ENCODE measurements around the gene GPR155. TPM values are rescaled to one million over a fixed set of nuclear protein-coding genes. Genes with fewer than 3 reads are reported as not detected.

Gene GPR155
- total and polyA plus RNA-seq, 4 experiments from 2014 or later, result 7.5 to 20.4 (median 14.4) TPM

DNA sequence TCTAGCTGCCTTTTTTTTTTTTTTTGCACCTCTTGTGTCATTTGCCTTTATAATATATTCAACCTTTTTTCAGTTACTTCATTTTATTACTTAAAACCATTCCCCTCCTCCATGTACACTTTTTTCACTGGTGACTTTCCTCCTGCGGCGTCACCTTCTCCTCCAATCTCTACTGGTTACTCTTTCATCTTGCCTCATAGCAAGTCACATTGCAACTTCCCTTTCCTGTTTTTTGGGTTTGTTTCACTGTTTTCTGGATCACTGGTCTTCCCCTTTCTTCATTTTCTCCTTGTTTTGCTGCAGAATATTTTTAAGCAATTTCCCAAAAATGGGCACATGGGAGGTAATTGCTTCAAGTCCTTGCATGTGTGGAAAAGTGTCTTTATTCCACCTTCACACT, 37.7 kb upstream of the GPR155 start:
- ChIA-PET POLR2A (ENCODE audit: partially characterized antibody) (no interaction called here), CTCF (ENCODE audit: partially characterized antibody) (interaction anchor here (10.2 kb wide), 1 partner anchor 63 kb away, joined by 169 read pairs; no protein-coding TSS in a partner anchor)
- Histone ChIP-seq H3K4me3 (ENCODE audit: low read length in 2 of 2) (no peak overlapping the region), H3K27me3 (ENCODE audit: insufficient read depth, low read length) (no peaks in the 10 kb centered on the region), H3K36me3 (ENCODE audit: insufficient read depth, low read length) (no peaks in the 10 kb centered on the region), H3K9me3 (ENCODE audit: control insufficient read depth in 1 of 2, low read length in 2 of 2) (no peaks in the 10 kb centered on the region), H3K27ac (ENCODE audit: low read depth, low read length) (no peak overlapping the region), H3K4me1 (ENCODE audit: insufficient read depth, low read length) (no peaks in the 10 kb centered on the region)
- peaks cover 0 to 1% of the 10 kb centered on the region in 2 donors for H3K27me3 Mint-ChIP-seq
- intact Hi-C loops (cut with micrococcal nuclease), result no loop called here
- peaks cover 5 to 9% (median 7%) of the 10 kb centered on the region in 4 donors for H3K4me1 Mint-ChIP-seq
- DNase-seq, result no peak
- peak overlapping the region in 1 of 7 donors; percentile 45 for H3K27ac Mint-ChIP-seq
- peak overlapping the region in 1 of 8 donors; percentile 51 for H3K4me3 Mint-ChIP-seq
- H3K9me3 Mint-ChIP-seq, result peaks cover 0 to 7% (median 1%) of the 10 kb centered on the region in 8 donors
- peaks cover 8 to 30% of the 10 kb centered on the region in 2 donors for H3K36me3 Mint-ChIP-seq

DNA sequence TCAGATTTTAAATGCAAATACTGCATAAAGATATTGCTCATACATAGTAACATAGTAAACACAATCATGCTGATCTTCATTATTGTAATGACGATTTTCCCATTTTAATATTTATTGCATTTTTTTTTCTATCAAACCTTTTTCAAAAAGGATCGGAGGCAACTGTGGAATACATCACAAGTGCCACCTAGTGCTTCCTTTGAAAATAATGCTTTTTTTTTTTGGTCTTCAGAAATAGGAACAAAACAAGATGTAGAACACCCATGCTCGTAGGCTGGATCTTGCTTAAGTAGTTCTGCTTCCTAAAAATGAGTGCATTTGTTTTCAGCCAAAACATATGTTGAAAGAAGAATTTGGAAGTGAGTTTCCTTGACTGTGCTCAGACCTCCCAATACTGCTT, 35.7 kb upstream of the GPR155 start:
- intact Hi-C loops (cut with micrococcal nuclease), result loop anchor here (1.0 to 2.0 kb wide), 2 partner anchors 36 to 60 kb away; partner anchors contain the start of gene GPR155
- Histone ChIP-seq H3K9me3 (ENCODE audit: control insufficient read depth in 1 of 2, low read length in 2 of 2) (no peaks in the 10 kb centered on the region), H3K27me3 (ENCODE audit: insufficient read depth, low read length) (no peaks in the 10 kb centered on the region), H3K36me3 (ENCODE audit: insufficient read depth, low read length) (no peaks in the 10 kb centered on the region), H3K4me3 (ENCODE audit: low read length in 2 of 2) (no peak overlapping the region), H3K27ac (ENCODE audit: low read depth, low read length) (no peak overlapping the region), H3K4me1 (ENCODE audit: insufficient read depth, low read length) (no peaks in the 10 kb centered on the region)
- peak in 2 of 5 donors; percentile 7 to 13 for DNase-seq
- POLR2A ChIA-PET (ENCODE audit: partially characterized antibody), result interaction anchor here (1.0 to 2.1 kb wide), 3 partner anchors 29 to 63 kb away, joined by 3 to 7 read pairs (median 6); partner anchors contain the start of gene GPR155
- peaks cover 0 to under 1% (median 0%) of the 10 kb centered on the region in 8 donors for H3K9me3 Mint-ChIP-seq
- no peak overlapping the region for H3K4me3 Mint-ChIP-seq
- peaks cover 0 to 2% of the 10 kb centered on the region in 2 donors for H3K27me3 Mint-ChIP-seq
- peaks cover 4 to 14% of the 10 kb centered on the region in 2 donors for H3K36me3 Mint-ChIP-seq
- CTCF ChIA-PET (ENCODE audit: partially characterized antibody), result interaction anchor here (0.7 to 10.2 kb wide), 13 partner anchors 9 to 172 kb away, joined by 3 to 169 read pairs (median 6); partner anchors contain the start of genes GPR155 and WIPF1
- H3K4me1 Mint-ChIP-seq, result peaks cover 5 to 9% (median 8%) of the 10 kb centered on the region in 4 donors
- no peak overlapping the region for H3K27ac Mint-ChIP-seq

DNA sequence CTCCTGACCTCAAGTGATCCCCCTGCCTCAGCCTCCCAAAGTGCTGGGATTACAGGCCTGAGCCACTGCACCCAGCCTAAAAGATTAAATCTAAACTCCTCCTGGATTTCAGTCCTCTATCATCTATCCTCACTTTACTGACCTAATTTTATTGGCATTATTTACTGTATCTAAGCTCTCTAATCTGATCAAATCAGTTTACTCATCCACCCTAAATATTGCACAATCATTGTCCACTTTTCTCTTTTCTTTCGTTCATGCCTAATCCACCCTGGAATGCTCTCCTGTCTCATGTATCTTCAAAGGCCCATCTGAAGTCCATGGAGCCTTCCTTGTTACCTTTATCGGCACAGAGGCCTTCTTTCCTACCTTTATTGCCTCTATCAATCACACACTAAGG, 31.6 kb upstream of the GPR155 start:
- intact Hi-C loops (cut with micrococcal nuclease), result no loop called here
- Mint-ChIP-seq H3K36me3 (no peaks in the 10 kb centered on the region), H3K4me1 (peaks cover 4 to 12% (median 9%) of the 10 kb centered on the region in 4 donors), H3K4me3 (no peak overlapping the region), H3K9me3 (no peaks in the 10 kb centered on the region), H3K27ac (peak overlapping the region in 3 of 7 donors; percentile 12 to 39 (median 15)), H3K27me3 (peaks cover 0 to 2% of the 10 kb centered on the region in 2 donors)
- peaks cover 3% of the 10 kb centered on the region for H3K4me1 ChIP-seq (ENCODE audit: insufficient read depth, low read length)
- ChIA-PET POLR2A (ENCODE audit: partially characterized antibody) (interaction anchor here (2.3 kb wide), 1 partner anchor 25 kb away, joined by 8 read pairs; no protein-coding TSS in a partner anchor), CTCF (ENCODE audit: partially characterized antibody) (interaction anchor here (5.4 to 10.2 kb wide), 2 partner anchors 33 to 57 kb away, joined by 44 to 169 read pairs; partner anchors contain the start of gene GPR155)
- H3K27me3 ChIP-seq (ENCODE audit: insufficient read depth, low read length), result no peaks in the 10 kb centered on the region
- no peak overlapping the region for H3K4me3 ChIP-seq (ENCODE audit: low read length in 2 of 2)
- no peak for DNase-seq
- no peaks in the 10 kb centered on the region for H3K9me3 ChIP-seq (ENCODE audit: control insufficient read depth in 1 of 2, low read length in 2 of 2)
- H3K27ac ChIP-seq (ENCODE audit: low read depth, low read length), result no peak overlapping the region
- no peaks in the 10 kb centered on the region for H3K36me3 ChIP-seq (ENCODE audit: insufficient read depth, low read length)

DNA sequence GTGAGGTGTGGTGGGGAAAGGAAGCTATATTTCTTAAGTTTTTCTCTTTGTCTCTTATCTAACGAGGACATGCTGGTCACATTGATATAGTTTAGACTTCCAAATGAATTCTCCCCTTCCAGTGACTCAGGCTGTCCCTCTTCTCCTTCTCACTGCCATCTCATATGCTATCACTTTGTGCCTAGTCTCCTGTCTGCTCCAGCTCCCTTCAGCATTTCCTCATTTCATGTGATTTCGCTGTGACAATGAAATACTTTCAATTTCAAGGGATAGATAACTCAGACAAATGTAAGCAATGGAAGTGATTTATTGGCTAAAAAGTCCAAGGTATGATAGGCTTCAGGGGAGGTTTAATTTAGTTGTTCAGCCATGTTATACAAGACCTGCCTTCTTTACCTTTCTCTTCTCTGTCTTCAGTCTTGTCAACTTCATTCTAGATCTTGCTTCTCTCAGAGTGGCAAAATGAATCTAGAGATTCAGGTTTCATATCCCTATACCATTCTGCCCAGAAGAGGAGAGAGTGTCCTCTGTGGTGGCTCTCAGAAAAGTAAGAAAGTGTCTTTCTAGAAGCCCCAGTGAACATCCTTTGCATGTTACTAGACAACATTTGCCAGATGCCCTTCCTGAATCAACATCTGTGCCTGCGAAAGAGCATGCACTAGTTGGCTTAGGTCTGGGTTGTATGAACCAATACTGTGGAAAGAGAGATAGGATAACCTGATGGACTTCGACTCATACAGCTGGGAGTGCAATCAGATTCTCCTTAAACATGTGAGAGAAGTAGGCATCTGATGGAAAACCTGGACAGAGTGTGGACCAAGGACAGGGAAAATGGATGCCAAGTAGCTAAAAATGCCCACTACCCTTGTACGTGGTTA, 29.9 kb upstream of the GPR155 start:
- H3K27me3 ChIP-seq (ENCODE audit: insufficient read depth, low read length), result no peaks in the 10 kb centered on the region
- DNase-seq, result no peak
- H3K4me1 Mint-ChIP-seq, result peaks cover 9 to 23% (median 22%) of the 10 kb centered on the region in 4 donors
- no peaks in the 10 kb centered on the region for H3K36me3 ChIP-seq (ENCODE audit: insufficient read depth, low read length)
- no peak overlapping the region for H3K4me3 ChIP-seq (ENCODE audit: low read length in 2 of 2)
- peaks cover 0 to 5% (median 1%) of the 10 kb centered on the region in 8 donors for H3K9me3 Mint-ChIP-seq
- peak overlapping the region in 2 of 7 donors; percentile 2 to 65 for H3K27ac Mint-ChIP-seq
- H3K9me3 ChIP-seq (ENCODE audit: control insufficient read depth in 1 of 2, low read length in 2 of 2), result no peaks in the 10 kb centered on the region
- H3K36me3 Mint-ChIP-seq, result peaks cover 0 to 2% of the 10 kb centered on the region in 2 donors
- peak overlapping the region in 1 of 8 donors; percentile 40 for H3K4me3 Mint-ChIP-seq
- ChIA-PET POLR2A (ENCODE audit: partially characterized antibody) (interaction anchor here (2.3 kb wide), 1 partner anchor 23 kb away, joined by 8 read pairs; no protein-coding TSS in a partner anchor), CTCF (ENCODE audit: partially characterized antibody) (interaction anchor here (10.2 kb wide), 1 partner anchor 55 kb away, joined by 169 read pairs; no protein-coding TSS in a partner anchor)
- peaks cover 0 to 2% of the 10 kb centered on the region in 2 donors for H3K27me3 Mint-ChIP-seq
- intact Hi-C loops (cut with micrococcal nuclease), result no loop called here
- peaks cover 12% of the 10 kb centered on the region for H3K4me1 ChIP-seq (ENCODE audit: insufficient read depth, low read length)
- H3K27ac ChIP-seq (ENCODE audit: low read depth, low read length), result no peak overlapping the region

DNA sequence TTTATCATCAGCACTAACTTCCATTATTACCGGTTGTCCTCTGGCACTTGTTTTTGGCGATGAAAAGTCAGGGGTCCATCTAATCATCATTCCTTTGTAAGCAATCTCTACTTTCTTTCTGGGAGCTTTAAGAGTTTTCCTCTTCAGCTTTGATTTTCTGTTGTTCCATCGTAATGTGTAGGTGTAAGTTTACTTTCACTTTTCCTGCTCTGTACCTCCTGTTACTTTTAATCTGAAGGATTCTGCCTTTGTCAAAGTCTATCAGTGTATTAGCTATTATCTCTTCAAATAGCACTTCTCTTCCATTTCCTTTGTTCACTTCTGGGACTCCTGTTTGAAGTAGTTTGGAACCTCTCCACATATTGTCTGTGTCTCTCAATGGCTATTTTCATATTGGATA, 25.5 kb upstream of the GPR155 start:
- intact Hi-C loops (cut with micrococcal nuclease), result no loop called here
- Mint-ChIP-seq H3K27ac (peak overlapping the region in 5 of 7 donors; percentile 3 to 76 (median 36)), H3K36me3 (peaks cover 5 to 14% of the 10 kb centered on the region in 2 donors), H3K27me3 (no peaks in the 10 kb centered on the region), H3K9me3 (peaks cover 0 to 31% (median 15%) of the 10 kb centered on the region in 8 donors), H3K4me3 (peak overlapping the region in 7 of 8 donors; percentile 36 to 78 (median 66)), H3K4me1 (peaks cover 10 to 26% (median 21%) of the 10 kb centered on the region in 4 donors)
- peaks cover 13% of the 10 kb centered on the region for H3K4me1 ChIP-seq (ENCODE audit: insufficient read depth, low read length)
- H3K27me3 ChIP-seq (ENCODE audit: insufficient read depth, low read length), result no peaks in the 10 kb centered on the region
- ChIA-PET CTCF (ENCODE audit: partially characterized antibody) (interaction anchor here (1.2 to 1.6 kb wide), 2 partner anchors 17 to 49 kb away, joined by 3 to 6 read pairs; no protein-coding TSS in a partner anchor), POLR2A (ENCODE audit: partially characterized antibody) (interaction anchor here (0.6 to 1.3 kb wide), 3 partner anchors 19 to 27 kb away, joined by 3 to 5 read pairs (median 4); no protein-coding TSS in a partner anchor)
- H3K4me3 ChIP-seq (ENCODE audit: low read length in 2 of 2), result no peak overlapping the region
- no peaks in the 10 kb centered on the region for H3K36me3 ChIP-seq (ENCODE audit: insufficient read depth, low read length)
- no peak overlapping the region for H3K27ac ChIP-seq (ENCODE audit: low read depth, low read length)
- DNase-seq, result no peak
- peaks cover 0 to 5% of the 10 kb centered on the region in 2 donors for H3K9me3 ChIP-seq (ENCODE audit: control insufficient read depth in 1 of 2, low read length in 2 of 2)

DNA sequence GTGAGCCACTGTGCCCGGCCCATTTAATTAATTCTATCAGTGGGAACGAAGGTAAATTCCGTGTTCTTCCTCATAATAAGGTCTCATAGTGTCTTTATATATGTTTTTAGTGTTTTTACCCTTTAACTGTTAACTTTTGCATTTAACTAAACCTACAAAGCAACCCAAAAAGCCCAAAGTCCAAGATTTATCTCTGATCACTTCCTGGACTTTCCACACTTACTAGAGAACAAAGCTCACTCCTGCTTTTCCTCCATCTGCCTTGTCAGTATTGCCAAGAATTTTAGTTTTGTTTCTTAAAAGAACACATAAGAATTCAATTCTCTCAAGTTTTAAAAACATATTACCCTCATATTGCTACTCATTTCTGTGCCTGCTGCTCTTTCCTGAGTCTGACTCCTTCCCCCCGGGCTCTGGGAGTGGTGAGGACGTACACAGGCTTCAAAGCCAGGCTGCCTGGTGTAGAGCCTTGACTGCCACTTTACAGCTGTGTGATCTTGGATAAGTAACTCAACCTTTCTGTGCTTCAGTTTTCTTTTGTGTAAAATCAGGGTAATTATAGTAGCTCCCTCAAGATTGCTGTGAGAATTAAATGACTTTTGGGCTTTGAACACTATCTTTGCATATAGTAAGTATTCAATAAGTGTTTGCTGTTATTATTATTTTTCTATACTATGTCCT, 24.9 kb upstream of the GPR155 start:
- Histone ChIP-seq H3K27ac (ENCODE audit: low read depth, low read length) (no peak overlapping the region), H3K4me1 (ENCODE audit: insufficient read depth, low read length) (peaks cover 13% of the 10 kb centered on the region), H3K4me3 (ENCODE audit: low read length in 2 of 2) (no peak overlapping the region), H3K36me3 (ENCODE audit: insufficient read depth, low read length) (no peaks in the 10 kb centered on the region), H3K9me3 (ENCODE audit: control insufficient read depth in 1 of 2, low read length in 2 of 2) (peaks cover 0 to 5% of the 10 kb centered on the region in 2 donors), H3K27me3 (ENCODE audit: insufficient read depth, low read length) (no peaks in the 10 kb centered on the region)
- ChIA-PET CTCF (ENCODE audit: partially characterized antibody) (interaction anchor here (1.1 to 1.6 kb wide), 3 partner anchors 17 to 50 kb away, joined by 3 to 6 read pairs (median 3); no protein-coding TSS in a partner anchor), POLR2A (ENCODE audit: partially characterized antibody) (interaction anchor here (1.2 to 1.3 kb wide), 2 partner anchors 19 to 26 kb away, joined by 3 to 5 read pairs; no protein-coding TSS in a partner anchor)
- intact Hi-C loops (cut with micrococcal nuclease), result no loop called here
- H3K9me3 Mint-ChIP-seq, result peaks cover 0 to 35% (median 18%) of the 10 kb centered on the region in 8 donors
- peak overlapping the region in 6 of 8 donors; percentile 46 to 78 (median 66) for H3K4me3 Mint-ChIP-seq
- DNase-seq, result no peak
- H3K27ac Mint-ChIP-seq, result peak overlapping the region in 3 of 7 donors; percentile 13 to 43 (median 25)
- H3K4me1 Mint-ChIP-seq, result peaks cover 9 to 22% (median 18%) of the 10 kb centered on the region in 4 donors
- peaks cover 5 to 18% of the 10 kb centered on the region in 2 donors for H3K36me3 Mint-ChIP-seq
- H3K27me3 Mint-ChIP-seq, result no peaks in the 10 kb centered on the region
